NCI-H2029 (cell line): ENCODE data around the gene DCLK2.

ENCODE experiments used
- DNase-seq: peaks from one replicate; lab custom pipeline; 2025; lab: John Stamatoyannopoulos, UW

Gene DCLK2

GRCh38 chr4:150069353-150069752, 8.9 kb upstream of the DCLK2 start:
- DNase-seq: no peak

GRCh38 chr4:150070464-150071170, 7.6 kb upstream of the DCLK2 start:
- no peak for DNase-seq

- DNase-seq: no peak
Measured at GRCh38 chr4:150072471-150072870, 5.8 kb upstream of the DCLK2 start.

GRCh38 chr4:150072906-150073714, 5.1 kb upstream of the DCLK2 start:
- DNase-seq: no peak

GRCh38 chr4:150074064-150074463, 4.2 kb upstream of the DCLK2 start:
- no peak for DNase-seq

GRCh38 chr4:150078579-150079080, 385 bp downstream of the DCLK2 start:
- no peak for DNase-seq

- DNase-seq: peak; percentile 44
Measured at GRCh38 chr4:150079081-150079581, 886 bp downstream of the DCLK2 start.

- no peak for DNase-seq
Measured at GRCh38 chr4:150080337-150080736, 2.1 kb downstream of the DCLK2 start.

GRCh38 chr4:150080875-150081274, 2.6 kb downstream of the DCLK2 start:
- DNase-seq: no peak

GRCh38 chr4:150082241-150082640, 4.0 kb downstream of the DCLK2 start:
- no peak for DNase-seq

- no peak for DNase-seq
Measured at GRCh38 chr4:150087006-150087405, 8.8 kb downstream of the DCLK2 start.

- no peak for DNase-seq
Measured at GRCh38 chr4:150089732-150090131, 11.5 kb downstream of the DCLK2 start.

- no peak for DNase-seq
Measured at GRCh38 chr4:150090836-150091235, 12.6 kb downstream of the DCLK2 start.

GRCh38 chr4:150094676-150095075, 16.4 kb downstream of the DCLK2 start:
- DNase-seq: no peak

GRCh38 chr4:150096625-150097024, 18.4 kb downstream of the DCLK2 start:
- no peak for DNase-seq

- no peak for DNase-seq
Measured at GRCh38 chr4:150098214-150098613, 20.0 kb downstream of the DCLK2 start.

GRCh38 chr4:150104404-150105027, 26.3 kb downstream of the DCLK2 start:
- no peak for DNase-seq

GRCh38 chr4:150106886-150107285, 28.6 kb downstream of the DCLK2 start:
- no peak for DNase-seq

- DNase-seq: no peak
Measured at GRCh38 chr4:150108691-150109090, 30.4 kb downstream of the DCLK2 start.

GRCh38 chr4:150114641-150115040, 36.4 kb downstream of the DCLK2 start:
- DNase-seq: no peak

- DNase-seq: no peak
Measured at GRCh38 chr4:150115851-150116250, 37.6 kb downstream of the DCLK2 start.

- DNase-seq: no peak
Measured at GRCh38 chr4:150116506-150116905, 38.3 kb downstream of the DCLK2 start.

- DNase-seq: no peak
Measured at GRCh38 chr4:150117094-150117493, 38.8 kb downstream of the DCLK2 start.
